Keratinocyte (primary cell): ENCODE measurements around the gene TSHZ1.

Experiments
- CTCF ChIP-seq, 3 experiments: IDR thresholded peaks in 1 of 3; conservative IDR thresholded peaks in 1 of 3; optimal IDR thresholded peaks in 1 of 3; 2 replicates in 2 of 3; 3 replicates in 1 of 3; pipeline versions ENCODE3 to v1.5.1; 2011; ENCODE audit warnings: low read length in 3 of 3, mild to moderate bottlenecking in 3 of 3, moderate library complexity in 2 of 3, control low read depth in 1 of 3, inconsistent platforms in 1 of 3; ENCODE audit not compliant: insufficient read depth in 2 of 3; ENCODE audit errors: extremely low read depth in 1 of 3
- EZH2 ChIP-seq: IDR thresholded peaks from one replicate; pipeline ENCODE4 v1.6.1; 2012; ENCODE audit warnings: inconsistent platforms, mild to moderate bottlenecking, low read length, moderate library complexity

GRCh38 chr18:75211002-75211621, 515 bp downstream of the TSHZ1 start:
- TF ChIP-seq CTCF (optimal IDR thresholded peaks at IDR 0.05 in 1 of 3, IDR thresholded peaks at IDR 0.05 in 1 of 3, conservative IDR thresholded peaks at IDR 0.05 in 1 of 3; ENCODE audit: extremely low read depth in 1 of 3, insufficient read depth in 2 of 3, low read length in 3 of 3) = no peak
- TF ChIP-seq EZH2 = no peak
